Smooth muscle cell (in vitro differentiated cells): ENCODE measurements around the gene TMIE. TPM values are rescaled to one million over a fixed set of nuclear protein-coding genes. Genes with fewer than 3 reads are reported as not detected.

Experiments used
- DNase-seq: peaks from one replicate; lab custom pipeline; 2025; ENCODE audit not compliant: unreplicated experiment; lab: John Stamatoyannopoulos, UW
- H2AFZ ChIP-seq: fragments of 200-600 bp; sonication (generic); 2 replicates; pipeline ENCODE4 v1.6.0; 2016; ENCODE audit warnings: antibody characterized with exemption, low read depth, mild to moderate bottlenecking
- H3F3A ChIP-seq: fragments of 200-600 bp; sonication (generic); 2 replicates; pipeline ENCODE4 v1.6.0; 2017; ENCODE audit warnings: antibody characterized with exemption, low read depth
- H3K27ac ChIP-seq: fragments of 200-600 bp; sonication (generic); 2 replicates; pipeline ENCODE4 v1.5.1; 2016; ENCODE audit warnings: low read depth, mild to moderate bottlenecking
- H3K27me3 ChIP-seq: fragments of 200-600 bp; sonication (generic); 2 replicates; pipeline ENCODE4 v1.6.1; 2016; ENCODE audit warnings: low read depth, mild to moderate bottlenecking
- H3K36me3 ChIP-seq: fragments of 200-600 bp; sonication (generic); 2 replicates; pipeline ENCODE4 v1.5.1; 2016; ENCODE audit warnings: low read depth
- H3K4me1 ChIP-seq: fragments of 200-600 bp; sonication (generic); 2 replicates; pipeline ENCODE4 v1.5.1; 2016; ENCODE audit warnings: low read depth
- H3K4me2 ChIP-seq: fragments of 200-600 bp; sonication (generic); 2 replicates; pipeline ENCODE4 v1.6.0; 2016; ENCODE audit warnings: mild to moderate bottlenecking
- H3K4me3 ChIP-seq: fragments of 200-600 bp; sonication (generic); 2 replicates; pipeline ENCODE4 v1.5.1; 2016; ENCODE audit warnings: mild to moderate bottlenecking
- H3K79me2 ChIP-seq: fragments of 200-600 bp; sonication (generic); 2 replicates; pipeline ENCODE4 v1.6.0; 2016; ENCODE audit warnings: low read depth, mild to moderate bottlenecking
- H3K9ac ChIP-seq: fragments of 200-600 bp; sonication (generic); 2 replicates; pipeline ENCODE4 v1.6.0; 2016; ENCODE audit warnings: low read depth
- H3K9me3 ChIP-seq: fragments of 200-600 bp; sonication (generic); replicated peaks from 2 replicates; pipeline ENCODE4 v1.5.1; 2016; ENCODE audit warnings: low read depth
- H4K20me1 ChIP-seq: fragments of 200-600 bp; sonication (generic); 2 replicates; pipeline ENCODE4 v1.6.0; 2016; ENCODE audit warnings: low read depth
- CTCF ChIP-seq: fragments of 200-600 bp; sonication (generic); IDR thresholded peaks from 2 replicates; pipeline ENCODE4 v1.5.1; 2017; ENCODE audit warnings: borderline replicate concordance, mild to moderate bottlenecking, antibody characterized with exemption; ENCODE audit not compliant: insufficient read depth, poor library complexity, severe bottlenecking
- WGBS: methylation state at CpG from one replicate; pipeline ENCODE4 v1.1.7; 2016; ENCODE audit warnings: low lambda C conversion rate; 5-methylcytosine and 5-hydroxymethylcytosine counted together
- polyA plus RNA-seq: library from polyadenylated mRNA; unstranded; fragments of >200 nt; fragmentation: Nextera tagmentation; extraction: Ambion mirVana; gene quantifications from 2 replicates; pipeline ENCODE4 v1.2.1, GENCODE V29; 2016
- total RNA-seq: library from RNA; depleted of rRNA; stranded (reverse); fragments of >200 nt; gene quantifications from 2 replicates; pipeline ENCODE4 v1.2.3, GENCODE V29; 2014

Gene TMIE
- total and polyA plus RNA-seq, 2 experiments from 2014 or later: 0.67 to 1.1 TPM

- WGBS: 91% methylated on average over 11 of the region's 11 CpGs
- Histone ChIP-seq H3K4me1 (no peaks in the 10 kb centered on the region), H3K4me3 (no peak overlapping the region), H3K27me3 (no peaks in the 10 kb centered on the region), H3K9me3 (no peaks in the 10 kb centered on the region), H3K9ac (no peak overlapping the region), H3K4me2 (no peak overlapping the region), H3K79me2 (no peaks in the 10 kb centered on the region), H3F3A (no peaks in the 10 kb centered on the region), H4K20me1 (no peaks in the 10 kb centered on the region), H3K36me3 (no peaks in the 10 kb centered on the region), H2AFZ (no peak overlapping the region), H3K27ac (no peak overlapping the region)
- no peak for TF ChIP-seq CTCF
- no peak for DNase-seq
Observed at GRCh38 chr3:46715507-46716175, 14.4 kb downstream of the TMIE start.

- 85% methylated on average over 16 of the region's 19 CpGs for WGBS
- H3F3A ChIP-seq: no peaks in the 10 kb centered on the region
- H2AFZ ChIP-seq: no peak overlapping the region
- H3K4me1 ChIP-seq: no peaks in the 10 kb centered on the region
- no peak overlapping the region for H3K27ac ChIP-seq
- no peak for DNase-seq
- H3K4me2 ChIP-seq: no peak overlapping the region
- no peak overlapping the region for H3K9ac ChIP-seq
- no peaks in the 10 kb centered on the region for H3K79me2 ChIP-seq
- H3K9me3 ChIP-seq: no peaks in the 10 kb centered on the region
- H3K36me3 ChIP-seq: no peaks in the 10 kb centered on the region
- H3K4me3 ChIP-seq: no peak overlapping the region
- TF ChIP-seq CTCF: no peak
- H3K27me3 ChIP-seq: no peaks in the 10 kb centered on the region
- H4K20me1 ChIP-seq: no peaks in the 10 kb centered on the region
Observed at GRCh38 chr3:46716461-46717441, 15.6 kb downstream of the TMIE start.

GRCh38 chr3:46717447-46718231 is 16.4 kb downstream of the TMIE start, which contains the start of gene PRSS50:
Gene PRSS50 (minus strand): TSS chr3:46717869. CDS start chr3:46717824, 45 bp downstream.
- Histone ChIP-seq H3K27me3 (no peaks in the 10 kb centered on the region), H3K9me3 (no peaks in the 10 kb centered on the region), H3K9ac (no peak within 1 kb of the TSS), H3K4me1 (no peaks in the 10 kb centered on the region), H4K20me1 (no peaks in the 10 kb centered on the region), H3K79me2 (no peaks in the 10 kb centered on the region), H3K4me2 (no peak within 1 kb of the TSS), H3K36me3 (no peaks in the 10 kb centered on the region), H3F3A (no peaks in the 10 kb centered on the region), H3K4me3 (no peak within 1 kb of the TSS), H3K27ac (no peak within 1 kb of the TSS), H2AFZ (no peak within 1 kb of the TSS)
- TF ChIP-seq CTCF: peak; percentile 27
- DNase-seq: no peak
- WGBS: 93% methylated on average over 41 of the region's 61 CpGs
